ENCODE measurements around the gene BANF2. TPM values are rescaled to one million over a fixed set of nuclear protein-coding genes. Genes with fewer than 3 reads are reported as not detected.

Gene BANF2
- total and polyA plus RNA-seq, 2 of the 8 experiments (the other 6 are each of a cell fraction or from before 2014, with no cell fraction given): not detected

DNA sequence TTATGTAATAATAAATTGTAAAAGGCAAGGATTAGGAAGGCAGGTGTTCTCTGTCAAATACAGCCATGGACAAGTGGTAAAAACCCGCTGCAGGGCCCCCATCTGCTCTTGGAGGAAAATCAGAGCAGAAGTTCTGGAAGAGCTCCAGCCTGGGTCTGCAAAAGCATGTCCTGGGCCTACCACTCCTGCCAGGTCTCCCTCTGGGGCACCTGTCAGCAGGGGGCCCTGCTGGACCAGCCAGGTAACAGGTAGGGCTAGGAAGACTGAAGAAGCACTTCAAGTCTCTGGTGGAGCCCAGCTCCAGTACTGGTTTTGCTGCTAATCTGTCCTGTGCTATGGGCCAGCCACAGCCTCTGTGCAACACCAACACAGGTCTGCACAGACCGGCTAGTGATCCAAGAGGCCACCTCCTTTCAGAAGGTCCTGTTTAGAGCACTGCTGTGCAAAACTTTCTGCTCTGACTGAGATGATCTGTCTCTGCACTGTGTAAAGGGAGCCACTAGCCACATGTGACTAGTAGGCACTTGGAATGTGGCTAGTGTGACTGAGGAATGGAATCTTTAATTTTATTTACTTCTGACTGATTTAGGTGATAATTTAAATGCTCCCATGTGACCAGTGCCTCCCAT lies 47.9 kb upstream of the BANF2 start (continued):
- TF ChIP-seq EZH2 (IDR thresholded peaks at IDR 0.05; ENCODE audit: low read depth, low read length, severe bottlenecking) (no peak), JUN (IDR thresholded peaks at IDR 0.05; ENCODE audit: low read depth, low read length) (no peak), GTF2F1 (IDR thresholded peaks at IDR 0.05; ENCODE audit: borderline replicate concordance, low read depth, low read length) (no peak), EGR1 (IDR thresholded peaks at IDR 0.05; ENCODE audit: borderline replicate concordance, low read depth, low read length) (no peak), CEBPB (IDR thresholded peaks at IDR 0.05; ENCODE audit: low read depth, low read length) (no peak), RAD21 (IDR thresholded peaks at IDR 0.05 in 1 of 2, conservative IDR thresholded peaks at IDR 0.05 in 1 of 2; ENCODE audit: low read depth in 2 of 2, low read length in 2 of 2) (no peak), SIN3A (conservative IDR thresholded peaks at IDR 0.05 in 1 of 2, IDR thresholded peaks at IDR 0.05 in 1 of 2; ENCODE audit: low read depth in 1 of 2, low read length in 2 of 2) (no peak), HDAC6 (IDR thresholded peaks at IDR 0.05; ENCODE audit: low read depth, low read length) (no peak), BACH1 (IDR thresholded peaks at IDR 0.05; ENCODE audit: low read length) (no peak)
- TF ChIP-seq, protein P1, sequence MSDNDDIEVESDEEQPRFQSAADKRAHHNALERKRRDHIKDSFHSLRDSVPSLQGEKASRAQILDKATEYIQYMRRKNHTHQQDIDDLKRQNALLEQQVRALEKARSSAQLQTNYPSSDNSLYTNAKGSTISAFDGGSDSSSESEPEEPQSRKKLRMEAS (IDR thresholded peaks at IDR 0.05): no peak
